HG02943 (cell line): Measurements from ENCODE around the gene CST3.
"Not testable (repeated sequence)": the region's sequence is repeated elsewhere in the genome, so short reads cannot be mapped to it uniquely, and the experiment has no call there.

ENCODE experiments used
- ATAC-seq: cut with Tn5 transposase; IDR thresholded peaks from one replicate; pipeline ENCODE4 v1.9.1; 2021; ENCODE audit warnings: mild to moderate bottlenecking, low read depth, moderate library complexity; ENCODE audit not compliant: unreplicated experiment

The CST3 gene

DNA sequence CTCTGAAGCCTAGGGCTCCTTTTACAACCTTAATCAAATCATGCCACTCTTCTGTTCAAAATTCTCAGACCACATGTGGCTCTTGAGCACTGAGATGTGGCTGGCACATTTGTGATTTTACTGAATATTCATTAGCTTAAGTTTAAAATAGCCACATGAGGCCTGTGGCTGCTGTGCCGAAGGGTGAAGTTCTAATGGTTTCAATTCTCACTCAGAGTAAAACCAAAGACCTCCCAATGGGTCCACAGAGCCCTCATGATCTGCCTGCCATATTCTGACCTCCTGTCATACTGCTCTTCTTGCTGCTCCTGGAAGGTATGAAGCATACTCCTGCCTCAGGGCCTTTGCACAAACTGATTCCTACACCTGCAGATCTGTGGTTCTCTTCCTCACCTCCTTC is 7.8 kb upstream of the CST3 start:
- no peak for ATAC-seq

DNA sequence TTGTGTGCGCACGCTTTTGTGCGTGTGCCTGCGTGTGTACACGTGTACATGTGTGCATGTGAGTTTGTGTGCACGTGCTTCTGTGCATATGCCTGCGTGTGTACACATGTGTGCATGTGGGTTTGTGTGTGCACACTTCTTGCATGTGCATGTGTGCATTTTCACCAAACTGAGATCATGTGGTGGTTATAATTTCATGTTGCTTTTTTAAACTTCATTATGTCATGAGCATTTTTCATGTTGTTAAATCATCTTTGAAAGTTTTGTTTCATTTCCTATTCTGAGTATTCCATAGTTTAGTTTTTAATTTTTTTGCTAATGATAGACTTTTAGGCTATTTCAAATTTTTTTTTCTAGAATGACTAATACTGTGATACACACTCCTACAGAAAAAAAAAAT is 6.4 kb upstream of the CST3 start:
- no peak for ATAC-seq

GRCh38 chr20:23643659-23644058 is 5.9 kb upstream of the CST3 start:
- no peak for ATAC-seq

DNA sequence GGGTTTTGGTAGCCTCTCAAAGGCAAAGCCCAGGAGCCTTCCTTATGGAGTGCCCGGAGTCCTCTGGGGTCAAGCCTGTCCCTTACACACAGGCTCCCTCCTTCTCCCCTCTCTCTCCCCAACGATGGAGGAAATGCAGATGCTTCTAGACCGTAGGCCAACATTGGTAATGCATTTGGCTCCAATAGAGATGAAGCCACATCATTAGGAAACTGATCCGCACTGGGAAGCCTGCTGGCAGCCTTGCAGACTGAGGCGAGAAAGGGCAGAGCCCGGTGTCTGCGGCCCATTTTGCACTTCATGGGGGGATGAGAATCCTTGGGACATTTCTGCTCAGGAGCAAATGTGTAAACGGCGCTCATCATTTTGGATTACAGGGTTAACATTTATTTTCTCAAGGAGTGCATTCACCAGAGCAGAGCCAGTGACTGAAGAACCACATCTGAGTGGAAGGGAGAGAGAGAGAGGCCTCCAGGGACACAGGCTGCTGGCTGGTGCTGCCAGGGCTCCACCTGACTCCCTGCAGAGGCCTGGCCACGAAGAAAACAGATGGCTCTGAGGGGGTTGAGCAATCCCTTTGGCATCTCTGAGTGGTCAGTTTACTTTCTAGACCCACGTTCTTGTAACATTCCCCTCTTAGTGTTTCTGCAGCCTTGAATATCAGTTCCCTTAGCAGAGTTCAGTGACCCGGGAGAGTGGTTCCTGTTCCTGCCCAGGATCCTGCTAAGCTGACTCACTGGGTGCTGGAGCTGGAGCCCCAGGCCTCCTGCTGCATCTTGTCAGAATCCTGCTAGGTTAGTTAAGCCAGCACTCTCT is 4.4 kb upstream of the CST3 start:
- no peak for ATAC-seq

DNA sequence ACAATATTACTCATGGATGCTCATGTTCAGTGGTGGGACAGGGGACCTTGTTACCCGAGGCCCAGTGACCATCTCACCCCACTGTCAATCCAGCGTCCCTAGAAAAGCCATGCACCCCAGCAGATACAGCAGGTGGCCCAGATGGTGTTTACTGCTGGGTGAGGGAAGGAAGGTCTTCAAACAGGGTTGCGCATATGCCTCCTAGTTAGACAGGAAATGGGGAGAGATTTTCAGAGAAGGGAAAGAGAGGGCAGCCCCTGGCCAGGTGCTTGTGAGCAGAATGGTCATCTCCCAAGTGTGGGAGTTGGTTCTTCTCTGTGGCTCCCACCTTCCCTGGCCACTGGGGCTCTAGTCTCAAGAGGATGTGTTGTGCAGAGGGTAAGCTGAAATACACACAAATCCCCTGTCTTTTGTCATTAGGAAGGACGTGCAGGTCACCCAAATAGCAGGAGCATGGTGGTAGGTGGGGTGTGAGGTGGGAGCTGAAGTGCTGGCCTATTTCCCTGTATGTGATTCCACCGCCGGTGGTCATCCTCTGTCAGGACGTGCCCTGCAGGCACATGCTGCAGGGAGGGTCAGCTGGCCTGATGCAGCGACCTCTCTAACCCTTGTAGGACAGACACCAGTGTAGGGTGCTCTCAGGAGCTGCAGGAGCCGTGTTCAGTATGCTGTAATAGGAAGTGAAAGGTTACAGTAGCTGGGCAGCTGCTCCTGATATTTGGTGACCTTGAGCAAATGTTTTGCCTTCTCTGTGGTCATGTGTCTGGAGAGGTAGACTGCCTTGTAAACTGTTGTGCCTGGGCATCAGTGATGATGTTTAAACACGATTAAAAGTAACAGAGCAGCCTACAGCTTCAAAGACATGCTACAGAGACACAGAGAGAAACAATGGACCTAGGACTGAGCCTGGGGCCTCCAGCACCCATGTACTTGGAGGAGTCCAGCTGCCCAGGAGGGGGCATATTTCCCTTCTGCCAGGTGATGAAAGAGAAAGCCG is 3.2 kb upstream of the CST3 start:
- ATAC-seq: no peak

DNA sequence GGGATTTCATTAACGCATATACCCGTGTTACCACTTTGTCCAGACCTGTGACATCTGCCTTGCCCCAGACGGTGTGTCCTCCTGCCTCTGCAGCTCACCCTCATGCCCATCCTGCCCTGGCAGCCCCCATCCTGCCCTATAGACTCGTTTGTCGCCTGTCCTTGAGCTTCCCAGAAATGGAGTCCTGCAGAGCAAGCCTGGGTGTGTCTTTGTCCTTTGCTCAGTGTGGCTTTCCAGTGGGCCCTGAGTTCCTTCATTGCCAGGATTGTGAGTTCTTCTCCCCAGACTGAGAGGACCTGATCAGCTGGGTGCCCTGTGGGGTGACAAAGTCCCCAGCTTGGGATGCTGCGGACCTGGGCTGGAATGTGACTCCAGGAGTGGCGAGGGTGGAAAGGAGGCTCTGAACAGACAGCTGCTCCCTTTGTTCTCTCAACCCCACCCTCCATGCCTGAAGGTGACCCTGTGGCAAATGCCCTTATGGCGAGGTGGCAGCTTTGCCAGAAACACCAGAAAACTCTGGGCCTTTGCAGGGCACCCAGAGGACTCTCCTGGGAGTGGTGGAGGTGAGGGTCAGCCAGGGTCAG is 2.4 kb upstream of the CST3 start:
- no peak for ATAC-seq

GRCh38 chr20:23639490-23639958 is 1.8 kb upstream of the CST3 start:
- no peak for ATAC-seq

- no peak for ATAC-seq
Measured at GRCh38 chr20:23638309-23638708, 554 bp upstream of the CST3 start.

- no peak for ATAC-seq
Measured at GRCh38 chr20:23636908-23637281, 860 bp downstream of the CST3 start.

GRCh38 chr20:23636182-23636907 is 1.4 kb downstream of the CST3 start:
- ATAC-seq: no peak

GRCh38 chr20:23635768-23636090 is 2.0 kb downstream of the CST3 start:
- ATAC-seq: not testable (repeated sequence)

DNA sequence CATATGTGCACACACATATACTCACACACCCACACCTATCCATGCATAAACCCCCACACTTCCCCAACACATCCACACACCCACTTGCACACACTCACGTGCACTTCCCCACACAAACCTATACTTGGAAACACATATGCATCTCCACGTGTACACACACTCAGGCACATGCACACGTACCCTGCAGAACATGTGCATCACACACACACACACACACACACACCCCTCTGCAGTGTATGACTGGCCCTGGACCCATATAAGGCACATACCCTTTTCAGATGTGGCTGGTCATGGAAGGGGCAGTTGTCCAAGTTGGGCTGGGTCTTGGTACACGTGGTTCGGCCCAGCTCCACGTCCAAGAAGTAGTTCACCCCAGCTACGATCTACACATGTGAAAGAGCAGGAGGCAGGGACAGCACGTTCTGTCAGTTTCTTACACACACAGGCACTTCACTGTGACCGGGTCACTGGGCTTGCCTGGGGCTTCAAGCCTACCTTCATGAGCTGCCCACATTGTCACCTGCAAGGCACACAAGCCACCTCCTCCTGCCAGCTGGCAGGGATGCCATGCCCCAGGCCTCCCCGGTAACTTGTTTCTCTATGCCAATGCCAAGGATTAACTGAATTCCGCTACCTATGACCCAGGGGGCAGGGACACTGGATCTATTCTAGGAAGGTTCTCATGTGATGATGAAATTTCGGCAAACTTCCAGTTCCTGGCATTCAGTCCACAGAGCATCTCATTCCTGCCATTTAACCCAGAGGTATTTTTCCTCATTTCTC is 2.6 kb downstream of the CST3 start:
- ATAC-seq: no peak

DNA sequence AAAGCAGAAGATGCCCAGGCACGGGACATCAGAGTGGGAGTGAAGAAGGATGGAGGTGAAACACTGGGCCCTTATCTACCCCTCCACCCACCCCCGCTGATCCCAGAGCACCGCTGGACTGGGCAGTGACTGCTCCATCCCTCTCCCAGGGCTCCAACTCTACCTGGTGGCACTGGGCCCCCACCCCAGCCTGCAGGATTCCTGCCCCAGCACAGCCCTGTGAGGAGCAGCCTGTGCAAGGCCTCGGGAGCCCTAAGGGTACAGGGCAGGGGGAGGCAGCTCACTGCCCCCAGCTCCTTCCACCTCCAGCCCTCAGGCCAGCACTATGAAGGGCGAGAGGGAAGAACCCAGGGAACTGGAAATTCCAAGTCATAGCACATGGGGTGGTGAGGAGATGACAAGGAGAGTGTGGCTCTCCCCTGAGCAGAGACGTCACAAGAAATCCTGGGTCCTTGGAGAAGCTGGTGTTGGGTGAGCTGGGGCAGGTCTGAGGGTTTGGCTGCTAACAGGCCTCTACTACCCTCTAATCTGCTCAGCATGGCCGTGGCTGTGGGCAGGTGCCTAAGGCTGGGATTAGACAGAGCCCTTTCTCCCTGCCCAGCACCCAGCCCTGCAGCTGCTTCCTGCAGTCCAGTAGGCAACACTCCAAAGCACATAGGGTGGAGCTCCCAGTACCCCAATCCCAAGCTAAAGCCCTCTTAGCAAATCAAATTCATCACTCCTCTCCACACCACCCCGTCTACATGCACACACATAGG is 3.5 kb downstream of the CST3 start:
- no peak for ATAC-seq

DNA sequence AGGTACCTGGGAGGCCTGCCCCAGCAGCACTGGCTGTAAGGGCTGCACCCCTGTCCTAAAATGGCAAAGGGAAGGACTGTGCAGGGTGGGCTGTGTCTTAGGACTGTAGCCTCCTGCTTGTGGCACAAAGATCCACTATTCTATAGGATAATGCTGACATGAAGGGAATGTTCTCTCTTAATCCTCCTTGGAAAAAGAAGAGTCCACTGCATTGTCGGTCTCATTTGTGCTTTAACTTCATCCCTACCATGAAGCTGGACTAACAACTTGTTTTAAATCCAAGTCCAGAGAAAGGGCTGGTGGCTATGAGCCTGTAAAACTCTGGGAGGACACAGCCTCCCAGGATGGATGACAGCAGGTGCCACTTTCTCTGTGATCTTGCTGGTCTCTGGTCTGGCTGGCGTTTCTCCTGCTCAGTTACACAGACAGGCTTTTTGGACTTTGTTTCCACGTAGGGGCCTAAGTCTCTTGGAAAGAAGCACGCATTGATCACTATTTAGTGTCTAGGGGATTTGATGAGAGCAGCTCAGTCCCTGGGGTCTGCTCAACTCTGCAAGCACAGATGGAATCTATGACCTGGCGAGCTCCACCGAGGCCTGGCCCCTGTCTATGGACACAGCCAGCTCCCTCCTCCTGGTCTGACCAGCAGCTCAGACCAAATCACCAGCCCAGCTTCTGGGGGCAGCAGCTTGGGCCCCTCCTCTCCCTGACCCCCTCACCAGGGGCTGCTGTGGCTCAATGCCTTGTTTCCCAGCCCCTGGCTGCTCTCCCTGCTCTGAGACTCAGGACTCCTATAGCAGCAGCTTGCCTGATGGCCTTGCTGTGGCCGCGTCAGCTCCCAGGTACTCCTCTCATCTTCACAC is 4.8 kb downstream of the CST3 start:
- ATAC-seq: no peak

GRCh38 chr20:23631981-23632710 is 5.6 kb downstream of the CST3 start:
- ATAC-seq: no peak

GRCh38 chr20:23631226-23631822 is 6.4 kb downstream of the CST3 start:
- no peak for ATAC-seq

GRCh38 chr20:23630392-23630849 is 7.3 kb downstream of the CST3 start:
- ATAC-seq: no peak
